ENCODE data around the gene FBRSL1. TPM values are rescaled to one million over a fixed set of nuclear protein-coding genes. Genes with fewer than 3 reads are reported as not detected.

The FBRSL1 gene
- total and polyA plus RNA-seq, 2 of the 8 experiments (the other 6 are each of a cell fraction or from before 2014, with no cell fraction given): 18.4 to 109 TPM

DNA sequence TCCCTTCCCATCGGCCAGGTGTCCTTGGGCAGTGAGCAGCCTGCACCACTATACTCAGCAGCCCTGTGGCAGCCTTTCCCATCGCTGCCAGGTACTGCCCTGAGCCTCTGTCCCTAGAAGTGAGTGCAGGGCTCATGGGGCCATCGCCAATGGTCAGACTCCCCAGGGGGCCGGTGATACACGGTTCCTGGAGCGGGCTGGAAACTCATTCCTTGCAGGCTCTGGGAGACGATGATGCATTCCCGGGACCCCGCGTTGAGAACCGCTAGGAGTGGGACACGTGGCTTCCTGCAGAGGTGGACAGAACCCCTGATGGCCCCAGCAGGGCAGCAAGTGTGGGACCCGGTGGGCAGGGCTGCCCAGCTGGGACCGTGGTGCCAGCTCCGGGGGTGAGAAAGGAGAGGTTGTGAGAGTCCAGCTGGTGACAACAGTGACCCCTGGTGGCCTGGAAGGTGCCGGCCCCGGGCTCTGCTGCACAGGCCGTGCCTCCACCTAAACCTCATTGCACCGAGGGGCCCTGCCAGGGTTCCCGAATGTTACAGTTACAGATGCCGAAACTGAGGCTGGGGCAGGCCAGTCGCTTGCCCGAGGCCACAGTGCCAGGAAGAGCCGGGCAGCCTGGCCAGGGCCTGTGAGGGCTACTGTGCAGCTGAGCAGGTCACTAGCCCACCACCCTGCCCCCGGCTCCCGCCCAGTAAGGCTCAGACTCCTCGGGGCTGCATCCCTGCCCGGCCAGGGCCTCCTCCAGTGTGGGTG, 33.8 kb downstream of the FBRSL1 start:
- Histone ChIP-seq H3K23me2 (ENCODE audit: low read depth, low read length) (no peaks in the 10 kb centered on the region; the same call in 1 of the 2 replicates), H2AFZ (ENCODE audit: low read length) (no peak overlapping the region), H3K79me2 (ENCODE audit: control insufficient read depth in 1 of 2, insufficient read depth in 2 of 2, low read length in 2 of 2) (no peaks in the 10 kb centered on the region), H3K56ac (replicated peaks; ENCODE audit: insufficient read length, low read depth, low read length) (no peak overlapping the region), H3K9ac (replicated peaks in 1 of 4; ENCODE audit: extremely low read depth in 1 of 4, low read depth in 3 of 4, low read length in 3 of 4) (no peak overlapping the region), H3K4me3 (ENCODE audit: extremely low read depth in 1 of 4, insufficient read depth in 2 of 4, low read depth in 3 of 4, low read length in 4 of 4) (no peak overlapping the region), H4K5ac (ENCODE audit: insufficient read length, low read depth, low read length) (no peak overlapping the region), H2BK20ac (ENCODE audit: low read length) (no peak overlapping the region), H4K91ac (replicated peaks; ENCODE audit: insufficient read length, low read length) (no peak overlapping the region), H2AK5ac (ENCODE audit: low read depth, low read length) (no peak overlapping the region), H2BK5ac (ENCODE audit: low read depth, low read length) (no peak overlapping the region), H3K4me1 (replicated peaks in 1 of 4; ENCODE audit: control insufficient read depth in 3 of 4, insufficient read depth in 4 of 4, low read length in 3 of 4) (peaks cover 0 to 15% (median 11%) of the 10 kb centered on the region in 4 experiments; a peak in 6 of 7 replicates), H4K20me1 (replicated peaks in 1 of 2; ENCODE audit: control insufficient read depth in 1 of 2, insufficient read depth in 2 of 2, low read length in 2 of 2) (peaks cover 7 to 24% of the 10 kb centered on the region in 2 experiments), H3K9me3 (ENCODE audit: insufficient read depth in 2 of 2, low read depth in 1 of 2, low read length in 1 of 2) (peaks cover 7 to 8% of the 10 kb centered on the region in 2 experiments), H3K4ac (replicated peaks; ENCODE audit: insufficient read length, low read depth, low read length) (no peak overlapping the region), H3K23ac (ENCODE audit: insufficient read length) (no peak overlapping the region), H3K4me2 (ENCODE audit: insufficient read depth in 1 of 2, low read depth in 2 of 2, low read length in 2 of 2) (no peak overlapping the region), H2BK120ac (replicated peaks; ENCODE audit: low read depth, low read length) (no peak overlapping the region), H3K27ac (ENCODE audit: low read depth, low read length) (no peak overlapping the region), H2BK12ac (ENCODE audit: low read depth, low read length) (no peak overlapping the region), H4K8ac (ENCODE audit: extremely low read depth, insufficient read depth, low read length) (no peak overlapping the region; the same call in 1 of the 2 replicates), H3K18ac (ENCODE audit: extremely low read depth, low read length) (no peak overlapping the region), H3K79me1 (ENCODE audit: low read depth, low read length) (no peaks in the 10 kb centered on the region; the same call in 1 of the 2 replicates), H3K36me3 (ENCODE audit: control insufficient read depth in 2 of 4, insufficient read depth in 4 of 4, low read length in 3 of 4) (no peaks in the 10 kb centered on the region), H3K14ac (ENCODE audit: insufficient read length) (no peak overlapping the region), H3K27me3 (replicated peaks in 1 of 4; ENCODE audit: control insufficient read depth in 3 of 4, extremely low read depth in 1 of 4, insufficient read depth in 3 of 4, low read length in 3 of 4) (peaks cover 0 to 24% (median 18%) of the 10 kb centered on the region in 4 experiments; a peak in 6 of 7 replicates), H2BK15ac (ENCODE audit: low read length) (no peak overlapping the region)
- FAIRE-seq (no peak), DNase-seq (ENCODE audit: low read depth in 1 of 2, low spot score in 2 of 2) (peak in 1 of 2 experiments; percentile 94)
- ChIA-PET POLR2A (ENCODE audit: partially characterized antibody) (interaction anchor here (1.1 to 1.5 kb wide), 2 partner anchors 10 to 39 kb away, joined by 3 read pairs; no protein-coding TSS in a partner anchor), CTCF (ENCODE audit: partially characterized antibody) (interaction anchor here (0.7 to 8.6 kb wide), 29 partner anchors 9 to 248 kb away, joined by 3 to 83 read pairs (median 4); no protein-coding TSS in a partner anchor)
- 65% methylated on average over 22 of the region's 28 CpGs; no CpG with 5 or more reads in 1 of the 2 experiments for WGBS, 2 experiments (ENCODE audit: extremely low coverage in 1 of 2, insufficient coverage in 1 of 2, insufficient read length in 1 of 2, insufficient replicate concordance in 2 of 2, low coverage in 1 of 2, low lambda C conversion rate in 2 of 2, missing lambda C conversion rate in 1 of 2)
- TF ChIP-seq CTCF (IDR thresholded peaks at IDR 0.05; ENCODE audit: control extremely low read depth in 1 of 3, insufficient read depth in 1 of 3, low read depth in 1 of 3, low read length in 3 of 3) (peak in 2 of 3 experiments; percentile 78 to 89; a peak in 3 of 4 replicates), RAD21 (IDR thresholded peaks at IDR 0.05 in 1 of 2, conservative IDR thresholded peaks at IDR 0.05 in 1 of 2; ENCODE audit: low read depth in 2 of 2, low read length in 2 of 2) (peak; percentile 67 to 76), SIX5 (IDR thresholded peaks at IDR 0.05; ENCODE audit: low read depth, low read length) (no peak), BACH1 (IDR thresholded peaks at IDR 0.05; ENCODE audit: low read length) (no peak), GABPA (IDR thresholded peaks at IDR 0.05; ENCODE audit: borderline replicate concordance, insufficient read depth, low read length) (peak; percentile 75; the same call in 1 of the 2 replicates), YY1 (IDR thresholded peaks at IDR 0.05; ENCODE audit: low read depth, low read length) (0 out of 2 replicates have a peak, but pooled peaks have one; percentile 30)
